PFSK-1 (cell line): Measurements from ENCODE around the gene MAPKBP1.

ENCODE experiments used
- FOXP2 ChIP-seq: optimal IDR thresholded peaks from 2 replicates; pipeline ENCODE3; 2011; ENCODE audit warnings: borderline replicate concordance, control low read depth, inconsistent platforms; ENCODE audit not compliant: insufficient read depth; ENCODE audit errors: extremely low read length, extremely low read depth
- POLR2AphosphoS5 ChIP-seq: IDR thresholded peaks from 2 replicates; pipeline ENCODE4 v1.6.1; 2012; ENCODE audit warnings: low read depth, mild to moderate bottlenecking, control low read depth, low read length, moderate library complexity
- SIN3A ChIP-seq: IDR thresholded peaks from 2 replicates; pipeline ENCODE4 v1.6.1; 2012; ENCODE audit warnings: mild to moderate bottlenecking, low read length, moderate library complexity, borderline replicate concordance; ENCODE audit not compliant: insufficient read depth
- TAF1 ChIP-seq: IDR thresholded peaks from 2 replicates; pipeline ENCODE4 v1.6.1; 2012; ENCODE audit warnings: low read length, control low read depth, borderline replicate concordance; ENCODE audit not compliant: insufficient read depth
- TF ChIP-seq, protein P1 (sequence below), 2 experiments: IDR thresholded peaks; 2 replicates each; pipeline versions ENCODE4 v1.6.1 to v1.8.0; 2011 to 2012; ENCODE audit warnings: low read depth in 2 of 2, low read length in 2 of 2, control low read depth in 1 of 2, inconsistent platforms in 1 of 2, mild to moderate bottlenecking in 1 of 2, moderate library complexity in 1 of 2; ENCODE audit not compliant: insufficient read depth in 1 of 2

Gene MAPKBP1

GRCh38 chr15:41869770-41870688 lies 95.7 kb downstream of the MAPKBP1 start:
- TF ChIP-seq TAF1 (no peak), POLR2AphosphoS5 (no peak), FOXP2 (no peak), SIN3A (no peak)
- TF ChIP-seq, protein P1, sequence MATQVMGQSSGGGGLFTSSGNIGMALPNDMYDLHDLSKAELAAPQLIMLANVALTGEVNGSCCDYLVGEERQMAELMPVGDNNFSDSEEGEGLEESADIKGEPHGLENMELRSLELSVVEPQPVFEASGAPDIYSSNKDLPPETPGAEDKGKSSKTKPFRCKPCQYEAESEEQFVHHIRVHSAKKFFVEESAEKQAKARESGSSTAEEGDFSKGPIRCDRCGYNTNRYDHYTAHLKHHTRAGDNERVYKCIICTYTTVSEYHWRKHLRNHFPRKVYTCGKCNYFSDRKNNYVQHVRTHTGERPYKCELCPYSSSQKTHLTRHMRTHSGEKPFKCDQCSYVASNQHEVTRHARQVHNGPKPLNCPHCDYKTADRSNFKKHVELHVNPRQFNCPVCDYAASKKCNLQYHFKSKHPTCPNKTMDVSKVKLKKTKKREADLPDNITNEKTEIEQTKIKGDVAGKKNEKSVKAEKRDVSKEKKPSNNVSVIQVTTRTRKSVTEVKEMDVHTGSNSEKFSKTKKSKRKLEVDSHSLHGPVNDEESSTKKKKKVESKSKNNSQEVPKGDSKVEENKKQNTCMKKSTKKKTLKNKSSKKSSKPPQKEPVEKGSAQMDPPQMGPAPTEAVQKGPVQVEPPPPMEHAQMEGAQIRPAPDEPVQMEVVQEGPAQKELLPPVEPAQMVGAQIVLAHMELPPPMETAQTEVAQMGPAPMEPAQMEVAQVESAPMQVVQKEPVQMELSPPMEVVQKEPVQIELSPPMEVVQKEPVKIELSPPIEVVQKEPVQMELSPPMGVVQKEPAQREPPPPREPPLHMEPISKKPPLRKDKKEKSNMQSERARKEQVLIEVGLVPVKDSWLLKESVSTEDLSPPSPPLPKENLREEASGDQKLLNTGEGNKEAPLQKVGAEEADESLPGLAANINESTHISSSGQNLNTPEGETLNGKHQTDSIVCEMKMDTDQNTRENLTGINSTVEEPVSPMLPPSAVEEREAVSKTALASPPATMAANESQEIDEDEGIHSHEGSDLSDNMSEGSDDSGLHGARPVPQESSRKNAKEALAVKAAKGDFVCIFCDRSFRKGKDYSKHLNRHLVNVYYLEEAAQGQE (IDR thresholded peaks at IDR 0.05; ENCODE audit: insufficient read depth in 1 of 2, low read depth in 2 of 2, low read length in 2 of 2) = no peak

DNA sequence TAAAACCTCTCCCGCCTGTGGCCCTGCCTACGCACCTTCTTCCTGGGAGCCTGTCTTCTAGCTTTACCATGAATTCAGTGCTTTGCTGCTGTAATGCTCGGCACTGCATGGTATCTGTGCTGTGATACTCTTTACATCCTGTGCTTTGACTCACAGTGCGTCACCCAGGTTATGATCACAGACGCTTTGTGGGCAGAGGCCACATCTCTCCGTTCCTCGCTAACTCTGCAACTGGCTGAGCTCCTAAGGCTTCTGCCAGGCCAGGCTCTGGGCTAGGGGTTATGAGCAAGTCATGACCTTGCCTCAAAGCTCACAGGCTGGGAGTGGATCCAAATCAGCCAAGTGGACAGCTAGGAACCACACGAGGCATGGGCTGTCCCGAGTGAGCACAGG lies 96.4 kb downstream of the MAPKBP1 start:
- TF ChIP-seq, protein P1 (IDR thresholded peaks at IDR 0.05; ENCODE audit: insufficient read depth in 1 of 2, low read depth in 2 of 2, low read length in 2 of 2) = no peak
- TF ChIP-seq SIN3A = no peak
- TF ChIP-seq TAF1 = no peak
- no peak for TF ChIP-seq POLR2AphosphoS5
- no peak for TF ChIP-seq FOXP2

DNA sequence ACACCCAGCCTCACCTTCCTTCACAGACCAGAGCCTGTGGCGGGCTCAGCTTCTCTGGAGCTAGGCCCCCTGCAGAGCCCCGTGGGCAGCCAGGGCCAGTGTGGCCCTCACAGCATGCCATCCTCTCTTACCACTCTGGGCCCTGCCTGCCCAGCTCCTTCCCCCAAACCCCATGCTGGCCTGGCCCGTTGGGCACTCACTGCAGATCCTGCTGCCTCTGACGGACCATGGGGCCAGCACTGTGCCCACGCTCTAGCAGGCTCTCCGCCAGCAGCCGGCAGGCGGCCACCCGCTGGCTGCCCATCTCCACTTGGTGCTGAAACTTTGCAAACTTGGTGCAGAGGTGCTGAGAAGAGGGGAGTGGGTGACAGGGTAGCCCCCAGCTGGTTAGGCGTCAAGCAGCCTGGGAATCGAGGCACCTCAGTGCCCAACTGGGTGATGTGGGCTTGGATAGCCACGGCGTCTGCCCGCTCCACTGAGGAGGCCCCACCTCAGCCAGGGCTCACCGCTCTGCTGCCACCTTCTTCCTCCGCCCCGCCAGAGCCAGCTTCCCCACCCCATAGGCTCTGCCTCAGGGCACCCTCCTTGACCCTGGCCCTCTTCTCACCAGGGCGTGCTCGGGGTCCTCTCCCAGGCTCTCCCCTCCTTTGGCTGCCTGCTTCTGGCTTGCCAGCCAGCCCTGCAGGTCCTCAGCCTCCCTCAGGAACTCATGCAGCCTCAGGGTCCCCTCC lies 97.1 kb downstream of the MAPKBP1 start:
- TF ChIP-seq TAF1 (no peak), POLR2AphosphoS5 (no peak), FOXP2 (no peak), SIN3A (no peak)
- TF ChIP-seq, protein P1 (IDR thresholded peaks at IDR 0.05; ENCODE audit: insufficient read depth in 1 of 2, low read depth in 2 of 2, low read length in 2 of 2) = no peak

- TF ChIP-seq FOXP2 (no peak), POLR2AphosphoS5 (no peak), SIN3A (no peak), TAF1 (no peak)
- TF ChIP-seq, protein P1 (IDR thresholded peaks at IDR 0.05; ENCODE audit: insufficient read depth in 1 of 2, low read depth in 2 of 2, low read length in 2 of 2) = no peak
These were observed 98.0 kb downstream of the MAPKBP1 start for GRCh38 chr15:41872166-41872747.
